ENCODE results near the gene NCR3LG1.

Gene NCR3LG1

DNA sequence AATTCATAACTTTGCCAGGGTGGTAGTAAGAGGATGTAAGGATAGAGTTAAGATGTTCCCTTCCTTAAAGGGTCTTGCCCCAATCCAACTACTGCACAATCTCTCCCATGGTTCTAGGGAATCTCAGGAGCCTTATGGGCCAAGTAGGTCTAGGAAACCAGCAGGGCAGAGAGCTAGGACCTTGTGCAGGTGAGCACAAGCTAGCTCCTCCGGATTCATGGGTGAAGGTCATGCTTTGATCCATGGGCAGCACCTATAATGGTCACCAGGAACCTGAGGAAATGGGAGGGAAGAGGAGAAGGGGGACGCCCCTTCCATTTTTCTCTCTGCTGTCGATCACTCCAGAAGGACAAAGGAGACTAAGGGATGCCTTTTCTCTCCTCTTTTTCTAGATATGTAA, 20.0 kb downstream of the NCR3LG1 start:
- no peak for DNase-seq (ENCODE audit: low read depth in 2 of 2)

- no peak for DNase-seq (ENCODE audit: low read depth in 2 of 2)
These were observed 23.9 kb downstream of the NCR3LG1 start for GRCh38 chr11:17375547-17375946.

- no peak for DNase-seq (ENCODE audit: low read depth in 2 of 2)
These were observed 24.9 kb downstream of the NCR3LG1 start for GRCh38 chr11:17376493-17376892.

GRCh38 chr11:17378655-17379054, 27.1 kb downstream of the NCR3LG1 start:
- DNase-seq (ENCODE audit: low read depth in 2 of 2), result no peak

DNA sequence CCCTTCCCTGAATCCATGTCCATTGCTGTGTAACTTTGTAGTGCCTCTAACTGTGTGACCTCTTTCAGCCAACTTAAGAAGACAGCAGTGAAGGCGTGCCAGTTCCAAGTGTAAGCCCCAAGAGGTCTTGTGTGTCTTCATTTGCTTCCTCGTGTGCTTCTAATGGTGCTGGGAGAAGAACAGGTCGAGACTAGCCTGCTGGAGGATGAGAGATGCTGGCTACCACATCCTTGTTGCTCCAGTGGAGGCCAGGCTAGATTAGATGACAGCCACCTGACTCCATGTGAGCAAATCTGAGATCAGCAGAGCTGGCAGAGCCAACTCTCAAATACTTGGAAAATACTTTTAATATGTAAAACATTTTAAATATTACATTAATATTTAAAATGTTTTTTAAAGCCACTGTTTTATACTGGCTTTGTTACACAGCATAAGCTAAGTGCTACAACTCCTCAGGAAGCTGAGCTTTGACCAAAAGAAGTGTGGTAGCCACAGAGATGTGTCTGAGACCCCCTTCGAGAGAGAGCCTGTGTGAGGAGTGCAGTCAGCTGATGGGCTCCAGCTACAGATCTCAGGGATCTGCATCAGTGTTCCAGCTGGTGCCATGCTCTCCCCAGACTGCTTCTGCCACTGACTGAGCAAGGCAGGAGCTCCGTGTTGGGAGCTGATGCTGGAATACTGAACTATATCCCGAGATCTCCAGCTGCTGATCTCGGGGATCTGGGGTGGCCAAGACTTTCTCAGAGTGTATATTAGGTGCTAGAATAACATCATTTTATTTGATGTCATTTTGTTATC, 28.0 kb downstream of the NCR3LG1 start:
- no peak for DNase-seq (ENCODE audit: low read depth in 2 of 2)

GRCh38 chr11:17381156-17381555, 29.6 kb downstream of the NCR3LG1 start:
- no peak for DNase-seq (ENCODE audit: low read depth in 2 of 2)

- DNase-seq (ENCODE audit: low read depth in 2 of 2), result no peak
These were observed 30.6 kb downstream of the NCR3LG1 start for GRCh38 chr11:17382046-17382728.

GRCh38 chr11:17383461-17383860, 31.9 kb downstream of the NCR3LG1 start:
- no peak for DNase-seq (ENCODE audit: low read depth in 2 of 2)

DNA sequence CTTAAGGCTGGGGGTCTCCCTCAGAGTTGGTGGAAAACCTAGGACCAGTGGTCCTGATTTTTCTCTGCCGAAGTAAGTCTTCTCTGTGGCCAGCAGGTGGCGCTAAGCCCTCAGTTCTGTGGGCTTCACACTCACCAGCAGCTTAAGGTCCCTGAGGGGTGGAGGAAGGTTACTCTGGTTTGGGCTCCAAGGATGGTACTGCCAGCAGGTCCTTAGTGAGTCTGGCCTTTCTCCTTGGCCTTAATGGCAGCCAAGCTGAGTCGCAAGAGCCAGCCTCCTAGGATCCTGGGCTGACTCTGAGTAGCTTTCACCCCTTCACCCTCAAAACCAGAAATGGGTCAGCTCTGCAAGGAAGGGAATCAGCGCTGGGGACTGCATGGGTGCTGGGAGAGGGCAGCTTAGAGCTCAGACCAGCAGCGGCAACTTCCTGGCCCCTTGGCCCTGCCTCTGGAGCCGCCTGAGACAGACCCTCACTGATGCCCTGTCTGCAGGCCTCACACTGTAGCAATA, 32.5 kb downstream of the NCR3LG1 start:
- peak; percentile 32 to 48 for DNase-seq (ENCODE audit: low read depth in 2 of 2)

GRCh38 chr11:17385492-17385891, 33.9 kb downstream of the NCR3LG1 start:
- DNase-seq (ENCODE audit: low read depth in 2 of 2), result no peak

DNA sequence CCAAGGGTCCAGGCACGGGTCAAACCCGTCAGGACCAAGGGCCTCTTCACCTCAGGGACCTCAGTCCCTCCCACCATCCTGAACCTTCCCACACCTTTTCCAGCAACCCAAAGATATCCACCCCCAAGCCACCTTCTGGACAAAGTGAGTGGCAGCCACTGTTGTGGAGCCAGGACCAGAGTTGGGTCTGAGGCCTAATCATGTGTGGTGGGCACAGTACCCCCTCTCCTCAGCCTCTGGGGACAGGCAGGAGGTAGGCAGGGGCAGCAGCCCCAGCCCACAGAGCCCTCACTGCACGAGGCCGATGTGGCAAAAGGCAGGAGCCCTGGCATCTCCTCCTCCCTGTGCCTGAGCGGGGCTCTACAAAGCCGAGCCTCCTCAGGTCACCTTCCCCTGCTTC, 34.3 kb downstream of the NCR3LG1 start:
- DNase-seq (ENCODE audit: low read depth in 2 of 2), result no peak

- no peak for DNase-seq (ENCODE audit: low read depth in 2 of 2)
These were observed 34.9 kb downstream of the NCR3LG1 start for GRCh38 chr11:17386331-17387084.

- no peak for DNase-seq (ENCODE audit: low read depth in 2 of 2)
These were observed 35.7 kb downstream of the NCR3LG1 start for GRCh38 chr11:17387254-17387653.

GRCh38 chr11:17387811-17388210, 36.2 kb downstream of the NCR3LG1 start:
- no peak for DNase-seq (ENCODE audit: low read depth in 2 of 2)

DNA sequence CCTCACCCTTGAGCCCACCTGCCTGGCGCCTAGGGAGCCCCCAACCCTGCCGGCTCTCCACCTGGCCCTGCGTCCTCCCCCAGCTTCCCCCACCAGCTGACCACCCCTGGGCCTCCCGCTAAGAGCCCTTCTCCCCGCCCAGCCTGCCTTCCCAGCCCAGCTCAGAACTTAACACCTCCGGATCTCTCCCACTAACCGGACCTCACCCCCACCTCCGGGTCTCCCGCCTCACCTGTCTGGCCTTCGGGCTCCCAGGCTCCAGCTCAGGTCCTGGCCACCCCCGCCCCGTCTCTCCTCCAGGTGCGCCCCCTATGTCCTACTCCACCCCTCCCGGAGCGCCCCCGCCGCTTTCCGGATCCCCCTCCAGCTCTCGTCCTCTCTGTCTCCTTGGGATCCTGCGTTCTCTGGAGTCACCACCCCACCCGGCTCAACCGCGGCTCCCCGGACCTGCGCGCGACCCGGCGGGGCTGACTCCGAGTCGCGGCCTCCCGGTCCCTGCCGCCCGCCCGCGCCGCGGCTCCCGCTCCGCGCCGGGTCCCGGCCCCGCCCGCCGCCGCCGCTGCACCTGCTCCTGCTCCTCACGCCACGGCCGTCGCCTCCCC, 37.1 kb downstream of the NCR3LG1 start, which contains the start of gene KCNJ11:
Gene KCNJ11, minus strand, starts transcription at position 51 of the 602 bp plus-strand sequence. CDS start 568 bp downstream, outside the sequence.
- no peak for DNase-seq (ENCODE audit: low read depth in 2 of 2)

DNA sequence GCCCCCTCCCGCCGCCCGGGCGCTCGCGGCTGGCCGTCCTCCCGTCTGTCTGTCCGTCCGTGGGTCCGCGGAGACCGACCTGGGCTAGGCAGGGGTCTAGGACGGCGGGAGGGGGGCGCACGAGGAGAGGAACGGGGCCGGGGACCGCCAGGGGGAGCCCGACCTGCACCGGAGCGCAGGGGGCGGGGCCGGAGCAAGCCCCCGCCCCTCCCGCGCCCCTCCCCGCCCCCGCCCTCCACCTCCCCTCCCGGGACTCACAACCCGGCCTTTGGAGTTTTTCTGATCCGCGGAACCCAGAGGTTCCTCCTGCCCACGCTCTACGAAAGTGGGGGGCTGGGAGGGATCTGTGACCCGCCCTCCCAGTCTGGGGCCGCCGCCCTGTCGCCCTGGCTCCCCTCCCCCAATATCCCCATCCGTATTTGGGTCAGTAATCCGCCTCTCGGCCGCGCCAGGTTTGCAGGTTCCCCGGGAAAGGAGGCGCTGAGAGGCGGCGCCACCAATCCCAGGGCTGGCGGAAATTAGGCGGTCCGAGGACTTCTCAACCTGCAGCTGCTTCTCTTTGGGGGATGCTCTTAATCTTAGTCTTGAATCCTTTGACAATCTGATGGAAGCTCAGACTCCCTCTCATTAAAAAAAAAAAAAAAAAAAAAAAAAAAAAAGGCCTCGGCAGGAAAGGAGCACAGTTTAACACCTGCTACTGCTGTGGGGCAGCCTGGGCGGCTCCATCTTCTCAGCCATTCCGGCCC, 37.8 kb downstream of the NCR3LG1 start:
- DNase-seq (ENCODE audit: low read depth in 2 of 2), result no peak

- DNase-seq (ENCODE audit: low read depth in 2 of 2), result no peak
These were observed 38.5 kb downstream of the NCR3LG1 start for GRCh38 chr11:17389957-17390649.

DNA sequence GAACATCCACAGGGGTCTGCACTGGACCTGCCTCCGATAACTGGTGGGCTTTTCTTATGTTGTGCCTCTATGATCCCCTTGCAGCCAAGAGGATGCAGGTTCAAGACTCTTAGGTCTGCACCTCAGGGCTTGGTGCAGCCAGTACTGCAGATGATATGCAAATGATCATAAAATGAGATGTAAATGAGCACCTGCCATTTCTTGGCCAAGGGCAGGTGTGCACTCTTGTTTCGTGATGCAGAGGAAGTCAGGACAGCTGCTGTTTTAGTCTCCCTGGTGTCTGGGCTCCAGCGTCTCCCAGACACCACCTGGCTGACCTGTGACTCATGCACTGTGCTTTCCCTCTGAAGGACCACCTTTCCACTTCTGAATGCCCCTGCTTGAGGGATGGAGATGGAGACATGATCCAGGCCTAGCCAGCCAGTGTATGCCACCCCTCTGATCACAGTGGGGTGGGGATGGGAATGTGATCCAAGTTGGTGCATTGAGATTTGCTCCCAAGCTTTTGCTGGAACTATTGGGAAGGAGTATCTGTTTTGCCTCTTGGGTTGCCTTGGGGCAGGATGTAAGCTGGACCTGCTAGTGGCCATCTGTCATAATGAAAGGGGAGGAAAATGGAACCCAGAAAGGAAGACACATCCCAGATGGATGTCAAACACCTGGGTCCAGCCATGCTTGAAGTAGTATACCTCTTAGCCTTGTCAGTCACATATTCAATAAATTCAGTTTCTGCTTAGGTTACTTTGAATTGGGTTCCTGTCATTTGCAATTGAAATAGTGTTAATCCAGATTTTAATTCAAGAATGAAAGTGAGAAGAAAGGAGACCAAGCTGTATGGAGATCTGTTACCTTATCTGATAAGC, 40.1 kb downstream of the NCR3LG1 start:
- DNase-seq (ENCODE audit: low read depth in 2 of 2), result no peak

DNA sequence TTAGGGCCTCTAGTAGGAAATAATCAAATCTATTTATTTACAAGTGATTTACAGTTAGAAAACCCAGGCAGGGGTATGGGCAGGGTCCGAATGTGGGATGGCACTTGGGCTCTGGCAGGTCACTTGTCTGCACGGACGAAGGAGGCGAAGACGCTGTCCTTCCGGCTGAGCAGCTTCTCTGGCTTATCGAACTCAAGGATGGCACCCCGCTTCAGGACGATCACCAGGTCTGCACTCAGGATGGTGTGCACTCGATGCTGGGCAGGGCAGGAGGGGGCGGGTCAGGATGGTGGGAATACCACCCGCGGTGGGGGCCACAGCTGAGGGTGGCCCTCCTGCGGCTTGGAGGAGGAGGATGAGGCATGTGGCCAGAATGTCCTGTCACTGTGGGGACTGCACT, 41.3 kb downstream of the NCR3LG1 start:
- no peak for DNase-seq (ENCODE audit: low read depth in 2 of 2)

DNA sequence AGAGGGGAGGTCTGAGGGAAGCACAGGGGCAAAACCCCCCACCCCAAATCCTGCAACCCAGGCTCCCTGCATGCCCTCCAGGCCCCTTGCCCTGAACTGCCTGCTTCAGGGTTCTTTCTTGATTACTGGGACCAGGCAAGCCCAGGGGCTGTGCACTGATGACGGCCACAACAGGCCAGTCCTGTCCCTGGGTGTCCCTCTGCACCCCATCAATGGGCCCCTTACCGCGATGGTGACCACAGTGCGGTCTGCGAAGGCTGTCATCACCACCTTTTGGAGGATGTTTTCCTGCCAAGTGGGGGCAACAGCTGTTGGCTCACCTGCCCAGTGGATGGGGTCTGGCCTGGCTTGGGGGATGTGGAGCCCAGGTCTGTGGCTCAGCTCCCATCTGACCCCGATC, 41.9 kb downstream of the NCR3LG1 start:
- no peak for DNase-seq (ENCODE audit: low read depth in 2 of 2)

Measured in fibroblast of skin of left biceps (primary cell).